ENCODE results near the gene CCDC179. TPM values are rescaled to one million over a fixed set of nuclear protein-coding genes. Genes with fewer than 3 reads are reported as not detected.

The CCDC179 gene
- total RNA-seq, 1 donor from 2014 or later, result not detected

DNA sequence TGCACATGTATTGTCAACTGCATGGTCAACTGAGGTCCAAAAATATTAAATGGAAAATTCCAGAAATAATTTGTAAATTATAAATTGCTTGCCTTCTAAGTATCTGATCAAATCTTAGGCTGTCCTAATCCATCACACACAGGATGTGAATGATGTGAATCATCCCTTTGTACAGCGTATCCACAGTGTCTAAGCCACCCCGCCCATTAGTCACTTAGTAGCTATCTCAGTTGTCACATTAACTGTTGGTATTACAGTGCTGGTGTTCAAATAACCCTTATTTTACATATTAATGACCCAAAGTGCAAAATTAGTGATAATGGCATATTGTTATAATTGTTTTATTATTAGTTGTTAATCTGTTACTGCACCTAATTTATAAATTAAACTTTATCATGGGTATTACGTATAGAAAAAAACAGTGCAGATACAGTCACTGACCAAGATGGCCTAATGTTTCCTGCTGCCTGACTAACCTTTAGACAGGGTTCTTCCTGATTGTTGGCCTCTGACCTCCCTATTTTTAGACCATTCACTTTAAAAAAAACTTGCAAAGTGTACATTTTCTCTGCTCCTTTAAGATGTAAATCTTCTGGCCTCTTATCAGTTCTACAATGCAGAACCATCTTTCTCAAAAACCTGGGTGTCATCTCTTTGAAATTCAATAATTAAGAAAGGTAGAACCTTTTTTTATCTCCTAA is 27.8 kb downstream of the CCDC179 start:
- TF ChIP-seq CTCF (IDR thresholded peaks at IDR 0.05; ENCODE audit: unreplicated experiment), result no peak
- no peak overlapping the region for H3K27ac Mint-ChIP-seq (ENCODE audit: unreplicated experiment)
- H3K27me3 Mint-ChIP-seq (ENCODE audit: unreplicated experiment), result peaks cover 3% of the 10 kb centered on the region
- no peaks in the 10 kb centered on the region for H3K36me3 Mint-ChIP-seq (ENCODE audit: low read depth, unreplicated experiment)
- no peaks in the 10 kb centered on the region for H3K9me3 Mint-ChIP-seq (ENCODE audit: unreplicated experiment)
- no peak for DNase-seq (ENCODE audit: low spot score)
- H3K4me3 Mint-ChIP-seq (ENCODE audit: unreplicated experiment), result no peak overlapping the region
- H3K4me1 Mint-ChIP-seq (ENCODE audit: unreplicated experiment), result peaks cover 2% of the 10 kb centered on the region

GRCh38 chr11:22830082-22830414 is 30.2 kb downstream of the CCDC179 start:
- Mint-ChIP-seq H3K4me1 (ENCODE audit: unreplicated experiment) (peaks cover 2% of the 10 kb centered on the region), H3K9me3 (ENCODE audit: unreplicated experiment) (no peaks in the 10 kb centered on the region), H3K27ac (ENCODE audit: unreplicated experiment) (no peak overlapping the region), H3K4me3 (ENCODE audit: unreplicated experiment) (peak overlapping the region; percentile 84), H3K36me3 (ENCODE audit: low read depth, unreplicated experiment) (no peaks in the 10 kb centered on the region), H3K27me3 (ENCODE audit: unreplicated experiment) (peaks cover 3% of the 10 kb centered on the region)
- no peak for DNase-seq (ENCODE audit: low spot score)
- no peak for TF ChIP-seq CTCF (IDR thresholded peaks at IDR 0.05; ENCODE audit: unreplicated experiment)

- peak; percentile 99 for DNase-seq (ENCODE audit: low spot score)
- H3K27ac Mint-ChIP-seq (ENCODE audit: unreplicated experiment), result no peak within 1 kb of the TSS
- peaks cover 2% of the 10 kb centered on the region for H3K4me1 Mint-ChIP-seq (ENCODE audit: unreplicated experiment)
- TF ChIP-seq CTCF (IDR thresholded peaks at IDR 0.05; ENCODE audit: unreplicated experiment), result peak; percentile 69
- no peaks in the 10 kb centered on the region for H3K9me3 Mint-ChIP-seq (ENCODE audit: unreplicated experiment)
- peak within 1 kb of the TSS; percentile 94 for H3K4me3 Mint-ChIP-seq (ENCODE audit: unreplicated experiment)
- peaks cover 3% of the 10 kb centered on the region for H3K27me3 Mint-ChIP-seq (ENCODE audit: unreplicated experiment)
- H3K36me3 Mint-ChIP-seq (ENCODE audit: low read depth, unreplicated experiment), result no peaks in the 10 kb centered on the region
Measured at GRCh38 chr11:22829231-22830081, 30.8 kb downstream of the CCDC179 start, which contains the start of gene SVIP. Gene SVIP, minus strand, starts transcription at chr11:22829801. Its CDS starts 53 bp downstream, at chr11:22829748.

DNA sequence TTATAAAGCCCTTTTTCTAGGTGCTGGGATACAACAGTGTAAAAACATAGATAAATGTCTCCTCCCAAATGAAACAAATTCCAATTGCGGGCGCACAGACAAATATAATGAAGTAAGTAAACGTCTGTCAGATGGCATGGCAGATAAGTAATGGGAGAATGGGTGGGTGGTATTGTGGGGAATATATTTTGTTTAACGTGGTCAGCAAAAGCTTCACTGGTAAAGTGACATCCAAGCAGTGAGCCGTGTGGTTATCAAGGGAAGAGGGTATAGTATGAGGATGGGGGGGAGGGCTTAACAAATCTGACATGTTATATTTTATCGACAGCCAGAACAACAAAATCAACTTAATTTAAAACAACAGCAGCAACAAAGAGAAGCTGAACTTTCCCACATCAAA is 31.9 kb downstream of the CCDC179 start:
- DNase-seq (ENCODE audit: low spot score), result no peak
- Mint-ChIP-seq H3K36me3 (ENCODE audit: low read depth, unreplicated experiment) (no peaks in the 10 kb centered on the region), H3K4me3 (ENCODE audit: unreplicated experiment) (peak overlapping the region; percentile 94), H3K27ac (ENCODE audit: unreplicated experiment) (no peak overlapping the region), H3K9me3 (ENCODE audit: unreplicated experiment) (no peaks in the 10 kb centered on the region), H3K27me3 (ENCODE audit: unreplicated experiment) (peaks cover 3% of the 10 kb centered on the region), H3K4me1 (ENCODE audit: unreplicated experiment) (peaks cover 2% of the 10 kb centered on the region)
- no peak for TF ChIP-seq CTCF (IDR thresholded peaks at IDR 0.05; ENCODE audit: unreplicated experiment)

DNA sequence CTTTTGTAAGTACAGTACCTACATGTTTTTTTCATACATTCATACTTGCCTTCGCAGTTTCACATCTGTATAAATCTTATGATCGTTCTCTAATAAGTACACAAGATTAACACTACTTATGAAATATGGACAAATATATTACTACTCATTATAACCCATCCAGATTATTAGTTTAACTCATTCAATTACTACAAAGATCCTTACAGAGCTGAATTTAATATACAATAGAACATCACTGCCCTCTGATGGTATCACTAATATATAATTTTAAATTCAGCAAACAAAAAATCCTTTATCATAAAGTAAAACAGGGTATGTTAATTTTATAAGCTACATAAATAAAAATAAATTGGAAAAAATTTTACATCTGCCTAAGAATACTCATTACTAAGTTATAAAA is 38.1 kb downstream of the CCDC179 start:
- TF ChIP-seq CTCF (IDR thresholded peaks at IDR 0.05; ENCODE audit: unreplicated experiment), result no peak
- H3K27ac Mint-ChIP-seq (ENCODE audit: unreplicated experiment), result no peak overlapping the region
- H3K9me3 Mint-ChIP-seq (ENCODE audit: unreplicated experiment), result no peaks in the 10 kb centered on the region

More for the DNA sequence above, 38.1 kb downstream of the CCDC179 start:
- Mint-ChIP-seq H3K4me3 (ENCODE audit: unreplicated experiment) (no peak overlapping the region), H3K36me3 (ENCODE audit: low read depth, unreplicated experiment) (no peaks in the 10 kb centered on the region), H3K27me3 (ENCODE audit: unreplicated experiment) (no peaks in the 10 kb centered on the region), H3K4me1 (ENCODE audit: unreplicated experiment) (no peaks in the 10 kb centered on the region)
- no peak for DNase-seq (ENCODE audit: low spot score)

All from endothelial cell (in vitro differentiated cells).